GM21515 (cell line): Measurements from ENCODE around the gene SMARCA4.

Experiments
- ATAC-seq: cut with Tn5 transposase; IDR thresholded peaks from one replicate; pipeline ENCODE4 v1.9.1; 2021; ENCODE audit not compliant: unreplicated experiment

The SMARCA4 gene

DNA sequence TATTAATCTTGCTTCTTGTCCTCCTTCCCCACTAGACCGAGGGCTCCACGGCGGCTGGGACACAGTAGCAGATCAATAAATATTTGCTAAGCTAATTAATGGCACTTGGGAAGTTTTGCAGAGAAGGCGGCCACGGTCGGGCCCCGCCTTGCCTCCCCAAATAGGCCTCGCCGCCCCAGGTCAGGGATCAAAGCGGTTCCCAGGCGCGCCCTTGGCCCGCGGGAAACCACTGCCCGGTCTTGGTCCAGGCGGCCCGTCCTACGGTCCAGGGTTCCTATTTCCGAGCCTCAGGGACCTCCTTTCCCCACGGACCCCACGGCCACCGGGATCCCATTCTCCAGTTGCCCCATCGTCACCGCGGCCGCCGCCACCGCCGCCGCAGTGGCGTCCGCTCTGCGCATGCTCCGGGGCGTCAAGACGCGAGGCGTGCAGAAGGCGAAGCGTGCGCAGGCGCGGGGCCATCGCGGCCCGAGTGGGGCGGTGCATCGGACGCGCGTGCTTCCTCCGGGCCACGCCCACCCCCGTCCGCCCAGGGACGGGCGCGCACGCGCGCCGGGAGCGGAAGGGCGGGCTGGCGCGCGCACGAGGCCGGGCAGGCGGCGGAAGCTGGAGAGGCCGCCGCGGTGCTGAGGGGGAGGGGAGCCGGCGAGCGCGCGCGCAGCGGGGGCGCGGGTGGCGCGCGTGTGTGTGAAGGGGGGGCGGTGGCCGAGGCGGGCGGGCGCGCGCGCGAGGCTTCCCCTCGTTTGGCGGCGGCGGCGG is at the start of gene SMARCA4:
Gene SMARCA4, plus strand, starts transcription at position 717 of the 759 bp plus-strand sequence. CDS start 23,122 bp downstream, outside the sequence.
- ATAC-seq = peak; percentile 76

DNA sequence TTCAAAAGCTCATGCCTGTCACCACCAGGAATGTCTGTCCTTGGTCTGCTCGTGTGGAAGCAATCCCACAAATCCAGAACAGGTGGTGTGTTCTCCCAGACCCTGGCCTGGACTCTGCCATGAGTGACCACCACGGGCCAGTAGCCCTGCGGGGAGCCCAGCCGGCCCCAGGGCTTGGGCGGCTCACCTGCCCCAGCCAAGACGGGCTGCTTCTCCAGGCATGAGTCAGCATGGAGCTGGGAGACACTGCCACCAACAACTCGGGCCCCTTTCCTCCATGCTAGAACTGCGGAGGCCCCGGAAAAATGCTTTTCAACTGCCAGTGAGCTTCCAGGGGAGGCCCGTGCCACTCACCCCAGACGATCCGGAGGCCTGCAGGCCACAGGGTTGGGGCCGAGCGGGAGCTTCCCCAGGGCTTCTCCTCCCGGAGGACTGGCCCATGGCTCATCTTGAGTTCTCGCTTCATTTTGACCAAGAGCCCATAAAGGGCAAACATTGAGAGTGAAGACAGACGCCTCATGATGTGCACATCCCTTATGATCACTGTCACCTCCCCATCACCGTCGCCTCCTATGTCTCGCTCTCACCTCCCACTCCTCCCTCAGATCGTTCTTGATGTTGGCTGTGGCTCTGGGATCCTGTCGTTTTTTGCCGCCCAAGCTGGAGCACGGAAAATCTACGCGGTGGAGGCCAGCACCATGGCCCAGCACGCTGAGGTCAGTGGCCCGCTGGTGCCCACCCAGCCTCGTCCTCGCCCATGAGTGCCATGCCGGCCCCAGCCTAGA is 49.1 kb upstream of the SMARCA4 start:
- no peak for ATAC-seq

DNA sequence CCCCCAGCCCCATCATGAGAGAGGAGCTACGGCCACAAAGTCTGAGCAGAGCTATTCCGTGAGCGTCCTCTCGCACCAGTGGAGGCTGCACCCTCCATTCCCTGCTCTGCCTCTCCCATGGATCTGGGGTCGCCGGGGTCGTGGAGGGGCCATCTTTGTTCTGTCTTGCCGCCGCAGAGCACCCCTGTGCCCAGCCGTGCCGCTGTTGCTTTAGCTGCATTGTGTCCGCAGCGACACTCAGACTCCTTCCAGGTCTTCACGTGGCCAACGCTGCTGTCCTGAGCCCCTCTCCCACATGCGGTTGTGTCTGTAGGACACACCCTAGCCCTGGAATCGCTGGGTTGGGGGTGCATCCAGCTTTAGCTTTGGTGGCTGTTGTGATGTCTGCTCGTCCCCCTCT is 48.2 kb upstream of the SMARCA4 start:
- no peak for ATAC-seq

DNA sequence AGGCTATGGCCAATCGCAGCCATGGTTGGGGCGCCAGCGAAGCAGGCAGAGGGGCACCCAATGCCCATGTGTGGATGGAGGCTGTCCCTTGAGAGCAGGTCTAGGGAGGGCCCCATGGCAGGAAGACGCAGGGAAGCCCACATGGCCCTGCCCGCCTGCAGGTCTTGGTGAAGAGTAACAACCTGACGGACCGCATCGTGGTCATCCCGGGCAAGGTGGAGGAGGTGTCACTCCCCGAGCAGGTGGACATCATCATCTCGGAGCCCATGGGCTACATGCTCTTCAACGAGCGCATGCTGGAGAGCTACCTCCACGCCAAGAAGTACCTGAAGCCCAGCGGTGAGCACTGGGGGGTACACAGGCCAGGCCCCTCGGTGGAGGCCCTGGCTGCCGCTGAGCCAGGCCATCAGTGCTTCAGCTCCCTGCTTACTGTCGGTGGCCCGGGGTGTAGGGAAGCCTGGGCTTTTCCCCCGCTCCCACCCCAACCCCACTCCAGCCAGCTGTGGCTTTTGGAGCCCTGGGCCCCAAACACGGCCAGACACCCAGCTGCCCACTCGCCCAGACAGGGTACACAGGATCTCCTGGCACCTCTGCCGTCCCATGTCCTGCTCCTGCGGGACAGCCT is 47.0 kb upstream of the SMARCA4 start:
- no peak for ATAC-seq

DNA sequence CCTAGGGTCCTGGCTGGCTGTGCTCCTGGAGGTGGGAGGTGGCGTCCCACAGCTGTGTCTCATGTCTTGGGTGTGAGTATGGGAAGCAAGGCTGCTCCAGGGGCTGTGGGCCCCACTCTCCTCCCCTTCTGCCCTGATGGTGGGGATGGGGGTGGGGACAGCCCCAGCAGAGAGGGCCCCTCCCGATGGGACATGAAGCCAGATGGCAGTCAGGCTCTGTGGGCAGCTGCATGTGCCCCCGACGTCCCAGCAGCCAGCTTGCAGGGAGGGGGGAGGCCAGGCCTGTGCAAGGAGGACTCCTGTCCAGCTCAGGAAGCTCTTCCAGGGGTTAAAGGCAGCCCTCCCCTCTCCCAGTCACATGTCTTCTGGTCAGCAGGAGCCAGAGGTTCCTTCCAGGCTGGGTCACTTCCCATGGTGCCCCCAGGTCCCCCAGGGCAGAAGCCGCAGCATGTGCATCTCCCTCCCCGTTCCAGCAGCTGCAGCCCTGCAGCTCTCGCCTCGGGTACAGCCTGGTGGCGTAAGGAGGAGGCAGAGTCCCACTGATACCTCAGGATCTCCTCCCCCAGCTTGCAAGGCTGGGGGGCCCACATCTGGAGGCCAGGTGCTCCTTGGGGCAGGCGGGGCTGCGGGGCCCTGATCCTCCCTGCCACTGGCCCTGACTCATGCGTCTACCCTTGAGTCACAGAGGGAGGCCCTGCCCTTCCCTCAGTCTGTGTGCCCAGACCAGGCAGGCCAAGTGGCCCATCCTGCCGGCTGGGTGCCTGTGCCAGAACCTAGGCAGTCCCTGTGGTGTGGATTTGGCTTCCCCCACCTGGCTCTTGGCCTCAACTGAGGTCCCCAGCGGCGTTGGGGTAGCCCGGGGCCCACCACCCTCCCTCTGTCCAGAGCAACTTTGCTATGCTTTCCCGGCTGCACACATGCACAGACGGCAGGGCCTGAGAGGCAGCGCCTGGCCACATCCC is 45.4 kb upstream of the SMARCA4 start:
- ATAC-seq = no peak

DNA sequence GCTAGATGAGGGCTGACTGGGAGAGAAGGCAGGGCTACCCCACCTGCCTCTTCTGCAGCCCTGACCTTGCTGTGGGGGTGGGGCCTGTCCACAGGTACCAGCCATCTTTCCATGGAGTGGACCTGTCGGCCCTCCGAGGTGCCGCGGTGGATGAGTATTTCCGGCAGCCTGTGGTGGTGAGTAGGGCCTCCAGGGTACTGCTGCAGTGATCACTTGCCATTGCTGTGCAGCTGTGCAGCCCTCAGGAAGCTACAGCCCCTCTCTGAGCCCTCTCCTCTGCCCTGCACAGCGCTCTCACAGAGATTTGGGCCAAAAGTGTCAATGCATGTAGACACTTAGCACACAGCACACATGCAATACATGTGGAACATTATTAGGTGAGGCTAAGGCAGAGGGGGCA is 44.2 kb upstream of the SMARCA4 start:
- no peak for ATAC-seq

DNA sequence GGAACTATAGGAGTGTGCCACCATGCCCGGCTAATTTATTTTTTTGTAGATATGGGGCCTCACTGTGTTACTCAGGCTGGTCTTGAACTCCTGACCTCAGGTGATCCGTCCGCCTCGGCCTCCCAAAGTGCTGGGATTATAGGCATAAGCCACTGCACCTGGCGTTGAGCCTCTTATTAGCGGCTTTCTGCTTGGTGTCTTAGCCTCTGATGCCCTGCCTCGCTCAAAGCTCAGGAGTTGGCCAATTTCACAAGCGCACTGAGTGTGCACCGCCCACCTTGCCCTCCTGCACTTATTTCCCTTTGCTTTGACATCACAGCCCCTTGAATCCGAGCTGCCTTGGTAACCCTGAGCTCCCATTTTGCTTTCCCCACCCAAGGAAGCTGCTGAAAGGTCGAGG is 42.5 kb upstream of the SMARCA4 start:
- no peak for ATAC-seq

DNA sequence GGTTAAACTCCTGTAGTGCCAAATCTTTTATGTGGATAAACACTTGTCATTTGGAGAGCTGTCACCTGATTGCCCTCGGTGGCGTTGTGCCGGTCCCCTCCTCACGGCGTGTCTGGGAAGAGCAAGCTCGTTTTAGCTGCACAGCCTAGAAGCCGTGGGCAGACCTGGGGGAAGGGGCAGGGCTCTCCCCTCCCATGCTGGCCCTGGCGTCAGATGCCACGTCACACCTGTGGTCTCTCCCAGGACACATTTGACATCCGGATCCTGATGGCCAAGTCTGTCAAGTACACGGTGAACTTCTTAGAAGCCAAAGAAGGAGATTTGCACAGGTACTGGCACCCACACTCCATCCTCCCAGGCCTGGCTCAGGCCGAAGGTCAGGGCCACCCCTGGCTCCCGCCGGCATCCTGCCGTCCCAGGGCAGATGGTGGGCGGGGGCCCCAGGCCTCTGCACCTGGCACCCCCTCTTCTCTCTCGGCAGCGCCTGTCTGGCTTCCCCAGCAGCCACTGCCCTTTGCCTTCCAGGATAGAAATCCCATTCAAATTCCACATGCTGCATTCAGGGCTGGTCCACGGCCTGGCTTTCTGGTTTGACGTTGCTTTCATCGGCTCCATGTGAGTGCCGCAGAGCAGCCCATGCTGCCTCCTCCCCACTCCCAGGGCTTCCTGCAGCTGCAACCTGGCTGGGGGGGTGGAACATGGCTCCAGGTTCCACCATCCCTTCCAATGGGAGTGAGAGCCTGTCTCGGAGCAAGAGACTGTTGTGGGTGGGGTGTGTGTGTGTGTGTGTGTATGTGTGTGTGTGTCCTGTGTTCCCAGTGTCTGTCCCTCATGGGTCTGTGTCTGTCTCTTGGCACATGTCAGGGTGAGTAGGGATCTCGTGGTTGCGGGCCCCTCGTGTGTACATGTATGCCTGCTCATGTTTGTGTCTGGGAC is 41.2 kb upstream of the SMARCA4 start:
- ATAC-seq = no peak

DNA sequence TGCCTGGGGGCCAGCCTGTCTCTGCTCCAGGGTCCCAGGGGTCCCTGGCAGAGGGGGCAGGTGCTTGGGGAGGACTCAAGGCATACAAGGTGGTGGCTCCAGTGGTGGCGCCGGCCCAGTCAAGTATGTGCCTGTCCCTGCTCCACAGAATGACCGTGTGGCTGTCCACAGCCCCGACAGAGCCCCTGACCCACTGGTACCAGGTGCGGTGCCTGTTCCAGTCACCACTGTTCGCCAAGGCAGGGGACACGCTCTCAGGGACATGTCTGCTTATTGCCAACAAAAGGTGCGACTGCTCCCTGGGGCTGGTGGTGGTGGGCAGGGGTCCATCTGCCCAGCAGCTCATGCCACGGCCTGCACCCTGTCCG is 40.6 kb upstream of the SMARCA4 start:
- ATAC-seq = no peak

DNA sequence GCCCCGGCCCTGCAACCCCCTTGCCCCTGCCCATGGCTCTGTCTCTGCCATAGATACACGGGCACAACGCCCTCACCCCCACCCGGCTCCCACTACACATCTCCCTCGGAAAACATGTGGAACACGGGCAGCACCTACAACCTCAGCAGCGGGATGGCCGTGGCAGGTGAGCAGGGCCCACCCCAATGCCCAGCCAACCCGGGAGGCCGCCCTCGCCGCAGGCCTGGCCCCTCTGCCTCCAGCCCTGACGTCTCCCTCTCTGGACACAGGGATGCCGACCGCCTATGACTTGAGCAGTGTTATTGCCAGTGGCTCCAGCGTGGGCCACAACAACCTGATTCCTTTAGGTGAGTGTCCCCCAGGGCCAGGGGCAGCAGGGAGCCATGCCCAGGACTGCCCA is 40.0 kb upstream of the SMARCA4 start:
- ATAC-seq = no peak

DNA sequence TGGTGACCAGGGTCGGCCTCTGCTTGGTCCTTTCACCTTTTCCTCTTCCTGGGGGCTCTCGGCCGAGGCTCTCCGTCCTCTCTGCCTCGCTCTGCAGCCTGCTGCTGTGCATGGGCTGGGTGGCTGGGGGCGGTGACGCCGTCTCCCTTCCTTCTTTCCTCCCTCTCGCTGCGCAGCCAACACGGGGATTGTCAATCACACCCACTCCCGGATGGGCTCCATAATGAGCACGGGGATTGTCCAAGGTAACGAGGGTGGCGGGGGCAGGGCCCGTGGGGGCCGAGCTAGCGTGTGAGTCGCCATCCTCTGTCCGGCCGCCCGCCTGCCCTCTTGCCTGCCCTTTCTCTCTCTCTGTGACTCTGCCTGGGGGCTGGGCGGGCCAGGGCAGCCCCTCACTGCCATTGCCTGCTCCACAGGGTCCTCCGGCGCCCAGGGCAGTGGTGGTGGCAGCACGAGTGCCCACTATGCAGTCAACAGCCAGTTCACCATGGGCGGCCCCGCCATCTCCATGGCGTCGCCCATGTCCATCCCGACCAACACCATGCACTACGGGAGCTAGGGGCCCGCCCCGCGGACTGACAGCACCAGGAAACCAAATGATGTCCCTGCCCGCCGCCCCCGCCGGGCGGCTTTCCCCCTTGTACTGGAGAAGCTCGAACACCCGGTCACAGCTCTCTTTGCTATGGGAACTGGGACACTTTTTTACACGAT is 39.5 kb upstream of the SMARCA4 start:
- ATAC-seq = no peak

DNA sequence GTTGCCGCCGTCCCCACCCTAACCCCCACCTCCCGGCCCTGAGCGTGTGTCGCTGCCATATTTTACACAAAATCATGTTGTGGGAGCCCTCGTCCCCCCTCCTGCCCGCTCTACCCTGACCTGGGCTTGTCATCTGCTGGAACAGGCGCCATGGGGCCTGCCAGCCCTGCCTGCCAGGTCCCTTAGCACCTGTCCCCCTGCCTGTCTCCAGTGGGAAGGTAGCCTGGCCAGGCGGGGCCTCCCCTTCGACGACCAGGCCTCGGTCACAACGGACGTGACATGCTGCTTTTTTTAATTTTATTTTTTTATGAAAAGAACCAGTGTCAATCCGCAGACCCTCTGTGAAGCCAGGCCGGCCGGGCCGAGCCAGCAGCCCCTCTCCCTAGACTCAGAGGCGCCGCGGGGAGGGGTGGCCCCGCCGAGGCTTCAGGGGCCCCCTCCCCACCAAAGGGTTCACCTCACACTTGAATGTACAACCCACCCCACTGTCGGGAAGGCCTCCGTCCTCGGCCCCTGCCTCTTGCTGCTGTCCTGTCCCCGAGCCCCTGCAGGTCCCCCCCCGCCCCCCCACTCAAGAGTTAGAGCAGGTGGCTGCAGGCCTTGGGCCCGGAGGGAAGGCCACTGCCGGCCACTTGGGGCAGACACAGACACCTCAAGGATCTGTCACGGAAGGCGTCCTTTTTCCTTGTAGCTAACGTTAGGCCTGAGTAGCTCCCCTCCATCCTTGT is 38.8 kb upstream of the SMARCA4 start:
- ATAC-seq = no peak

DNA sequence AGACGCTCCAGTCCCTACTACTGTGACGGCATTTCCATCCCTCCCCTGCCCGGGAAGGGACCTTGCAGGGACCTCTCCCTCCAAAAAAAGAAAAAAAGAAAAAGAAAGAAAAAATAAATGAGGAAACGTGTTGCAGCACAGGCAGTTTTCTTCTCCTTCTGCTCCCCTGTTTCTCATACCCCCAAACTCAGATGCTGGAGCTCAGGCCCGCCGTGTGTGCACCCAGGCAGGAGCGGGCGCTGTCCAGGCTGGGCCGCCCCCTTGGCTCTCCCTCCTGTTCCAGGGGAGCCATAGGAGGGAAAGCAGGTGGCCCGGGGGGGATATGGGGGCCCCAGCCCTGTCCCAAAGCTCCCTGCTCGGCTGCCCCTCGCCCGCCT is 38.2 kb upstream of the SMARCA4 start:
- no peak for ATAC-seq

DNA sequence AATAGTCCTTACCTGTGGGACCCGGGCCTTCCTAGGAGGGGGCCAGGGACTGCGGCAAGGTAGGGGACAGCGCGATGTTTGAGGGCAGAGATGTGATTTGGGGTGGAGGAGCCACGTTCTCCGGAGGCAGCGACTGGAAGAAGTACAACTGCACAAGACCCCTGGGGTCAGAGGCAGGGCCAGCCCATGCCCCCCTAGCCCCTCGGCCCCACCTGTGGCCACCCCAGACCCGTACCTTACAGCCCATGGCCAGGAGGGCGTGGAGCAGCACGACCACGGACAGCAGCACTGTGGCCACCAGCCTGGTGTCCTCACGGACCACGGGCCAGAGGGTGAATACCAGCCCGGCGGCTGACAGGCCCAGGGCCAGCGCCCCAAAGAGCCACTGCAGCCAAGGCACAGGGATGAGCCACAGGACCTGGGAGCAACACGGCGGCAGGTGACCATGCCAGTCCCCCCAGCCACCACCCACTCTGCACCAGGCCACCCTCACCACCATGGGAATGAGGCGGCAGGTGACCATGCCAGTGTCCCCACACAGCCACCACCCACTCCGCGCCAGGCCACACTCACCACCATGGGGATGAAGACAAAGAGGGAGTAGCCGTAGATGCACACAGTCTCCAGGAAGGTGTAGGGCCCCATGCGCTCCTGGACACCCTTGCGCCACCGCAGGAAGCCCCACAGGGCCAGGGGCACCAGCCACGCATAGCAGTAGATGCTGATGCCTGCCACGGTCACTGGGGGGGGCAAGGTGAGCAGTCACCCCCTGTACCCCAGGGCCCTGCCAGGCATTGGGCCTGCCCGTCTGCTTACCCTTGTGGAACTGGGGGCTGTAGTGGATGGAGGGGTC is 37.3 kb upstream of the SMARCA4 start:
- no peak for ATAC-seq

DNA sequence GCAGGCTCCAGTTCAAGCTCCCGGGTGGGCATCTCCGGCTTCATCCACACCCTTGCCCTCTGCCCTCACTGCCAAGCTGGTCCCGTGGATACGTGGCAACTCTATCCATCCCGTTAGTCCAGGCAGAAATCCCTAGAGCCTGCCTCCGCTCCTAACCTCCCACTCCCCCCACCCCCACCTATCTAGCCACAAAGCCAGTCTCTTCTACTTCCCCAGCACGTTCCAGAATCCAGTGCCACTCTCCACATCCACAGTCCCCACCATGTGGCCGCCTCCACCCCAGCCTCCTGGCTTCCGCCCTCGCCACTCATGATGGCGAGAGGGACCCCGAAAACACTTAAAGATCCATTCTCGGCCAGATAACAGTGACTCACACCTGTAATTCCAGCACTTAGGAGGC is 36.2 kb upstream of the SMARCA4 start:
- ATAC-seq = no peak

DNA sequence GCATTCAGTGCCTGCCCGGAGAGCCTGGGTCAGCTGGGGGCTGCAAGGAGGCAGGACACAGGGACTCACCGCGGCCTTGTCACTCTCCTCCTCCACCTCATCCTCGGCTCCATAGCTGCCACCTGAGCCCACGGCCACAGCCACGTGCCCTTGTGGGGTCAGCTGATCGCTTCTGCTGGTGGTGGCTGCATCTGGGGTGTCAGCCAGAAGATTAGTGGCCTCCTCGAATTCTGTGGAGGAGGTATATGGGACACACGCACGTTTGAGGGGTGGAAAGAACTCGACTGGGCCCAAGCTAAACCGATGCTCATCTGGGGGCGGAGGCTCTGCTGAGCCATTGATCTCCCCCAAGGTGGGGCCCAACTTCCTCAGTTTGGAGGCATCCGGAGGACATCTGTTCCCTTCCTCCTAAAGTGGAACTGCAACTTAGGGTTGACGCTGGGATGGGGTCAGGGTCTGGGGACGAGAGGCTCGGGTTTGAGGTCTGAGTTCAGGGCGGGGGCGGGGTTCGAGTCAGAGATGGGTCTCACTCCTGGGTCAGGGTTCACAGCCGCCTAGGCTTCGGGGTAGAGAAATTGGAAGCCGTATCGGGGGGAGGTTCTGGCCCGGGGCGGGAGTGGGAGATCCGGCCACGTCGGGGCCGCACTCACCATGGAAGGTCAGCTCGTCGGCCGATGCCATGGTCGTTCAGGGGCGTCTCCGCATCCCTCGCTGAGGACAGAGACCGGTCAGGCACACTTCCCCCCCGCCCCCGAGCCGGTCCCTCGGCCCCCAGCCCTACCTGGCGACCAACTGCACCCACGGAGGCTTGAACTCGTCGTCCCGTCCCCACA is 32.9 kb upstream of the SMARCA4 start:
- peak; percentile 16 for ATAC-seq
